Middle frontal gyrus (tissue), 1 donor: ENCODE data around the gene RCOR1.
"Not testable (repeated sequence)": the region's sequence is repeated elsewhere in the genome, so short reads cannot be mapped to it uniquely, and the experiment has no call there.

Source experiments
- DNase-seq: peaks from one replicate; pipeline ENCODE4 v3.0.0-alpha.2; 2015; ENCODE audit warnings: low spot score; ENCODE audit errors: extremely low spot score

RCOR1 gene

GRCh38 chr14:102591944-102592762 lies at the start of gene RCOR1:
Gene RCOR1, plus strand, starts transcription at chr14:102592649. Its CDS starts 238 bp downstream, at chr14:102592887.
- peak; percentile 95 for DNase-seq

- DNase-seq, result no peak
Observed at GRCh38 chr14:102544046-102544746, 48.3 kb upstream of the RCOR1 start.

GRCh38 chr14:102544747-102545460 lies 47.5 kb upstream of the RCOR1 start:
- DNase-seq, result no peak

GRCh38 chr14:102545461-102546265 lies 46.8 kb upstream of the RCOR1 start:
- no peak for DNase-seq

GRCh38 chr14:102548616-102549240 lies 43.7 kb upstream of the RCOR1 start:
- no peak for DNase-seq

GRCh38 chr14:102550927-102551401 lies 41.5 kb upstream of the RCOR1 start:
- not testable (repeated sequence) for DNase-seq

GRCh38 chr14:102551995-102552705 lies 40.3 kb upstream of the RCOR1 start:
- no peak for DNase-seq

- no peak for DNase-seq
Observed at GRCh38 chr14:102554821-102555819, 37.3 kb upstream of the RCOR1 start.

GRCh38 chr14:102556098-102556677 lies 36.3 kb upstream of the RCOR1 start:
- DNase-seq, result no peak

GRCh38 chr14:102557434-102558226 lies 34.8 kb upstream of the RCOR1 start:
- DNase-seq, result no peak

GRCh38 chr14:102558556-102558955 lies 33.9 kb upstream of the RCOR1 start:
- DNase-seq, result no peak

GRCh38 chr14:102560458-102561261 lies 31.8 kb upstream of the RCOR1 start:
- no peak for DNase-seq

- no peak for DNase-seq
Observed at GRCh38 chr14:102565331-102565887, 27.0 kb upstream of the RCOR1 start.

- no peak for DNase-seq
Observed at GRCh38 chr14:102565959-102566358, 26.5 kb upstream of the RCOR1 start.

- no peak for DNase-seq
Observed at GRCh38 chr14:102568115-102568614, 24.3 kb upstream of the RCOR1 start.

GRCh38 chr14:102570334-102570995 lies 22.0 kb upstream of the RCOR1 start:
- no peak for DNase-seq
